Duodenal mucosa (tissue), 2 donors: Measurements from ENCODE around the gene THSD1.
"Not testable (repeated sequence)": the region's sequence is repeated elsewhere in the genome, so short reads cannot be mapped to it uniquely, and the experiment has no call there.

Experiments
- H3K27ac ChIP-seq: one replicate; pipeline ENCODE4 v1.7.0; 2013; ENCODE audit warnings: low read depth, low read length
- H3K27me3 ChIP-seq, 2 donors: one replicate each; pipeline ENCODE4 v1.7.0; 2013; ENCODE audit warnings: low read length in 2 of 2, control low read depth in 1 of 2; ENCODE audit not compliant: insufficient read depth in 2 of 2, control insufficient read depth in 1 of 2
- H3K36me3 ChIP-seq, 2 donors: one replicate each; pipeline ENCODE4 v1.7.0; 2013; ENCODE audit warnings: low read length in 2 of 2, control low read depth in 1 of 2; ENCODE audit not compliant: insufficient read depth in 2 of 2, control insufficient read depth in 1 of 2
- H3K4me1 ChIP-seq, 2 donors: one replicate each; pipeline ENCODE4 v1.7.0; 2013; ENCODE audit warnings: low read length in 2 of 2, control low read depth in 1 of 2; ENCODE audit not compliant: insufficient read depth in 2 of 2, control insufficient read depth in 1 of 2
- H3K4me3 ChIP-seq, 2 donors: one replicate each; pipeline ENCODE4 v1.7.0; 2013; ENCODE audit warnings: low read length in 2 of 2, low read depth in 1 of 2
- H3K9ac ChIP-seq, 2 donors: one replicate each; pipeline ENCODE4 v1.7.0; 2013; ENCODE audit warnings: low read length in 2 of 2, low read depth in 1 of 2
- H3K9me3 ChIP-seq, 2 donors: one replicate each; pipeline ENCODE4 v1.7.0; 2013; ENCODE audit warnings: low read length in 2 of 2, control low read depth in 1 of 2; ENCODE audit not compliant: control insufficient read depth in 1 of 2

THSD1 gene

GRCh38 chr13:52366291-52366690 is 39.7 kb downstream of the THSD1 start:
- Histone ChIP-seq H3K27ac (no peak overlapping the region), H3K9ac (no peak overlapping the region), H3K36me3 (no peaks in the 10 kb centered on the region), H3K27me3 (no peaks in the 10 kb centered on the region), H3K9me3 (no peaks in the 10 kb centered on the region), H3K4me3 (no peak overlapping the region), H3K4me1 (no peaks in the 10 kb centered on the region)

DNA sequence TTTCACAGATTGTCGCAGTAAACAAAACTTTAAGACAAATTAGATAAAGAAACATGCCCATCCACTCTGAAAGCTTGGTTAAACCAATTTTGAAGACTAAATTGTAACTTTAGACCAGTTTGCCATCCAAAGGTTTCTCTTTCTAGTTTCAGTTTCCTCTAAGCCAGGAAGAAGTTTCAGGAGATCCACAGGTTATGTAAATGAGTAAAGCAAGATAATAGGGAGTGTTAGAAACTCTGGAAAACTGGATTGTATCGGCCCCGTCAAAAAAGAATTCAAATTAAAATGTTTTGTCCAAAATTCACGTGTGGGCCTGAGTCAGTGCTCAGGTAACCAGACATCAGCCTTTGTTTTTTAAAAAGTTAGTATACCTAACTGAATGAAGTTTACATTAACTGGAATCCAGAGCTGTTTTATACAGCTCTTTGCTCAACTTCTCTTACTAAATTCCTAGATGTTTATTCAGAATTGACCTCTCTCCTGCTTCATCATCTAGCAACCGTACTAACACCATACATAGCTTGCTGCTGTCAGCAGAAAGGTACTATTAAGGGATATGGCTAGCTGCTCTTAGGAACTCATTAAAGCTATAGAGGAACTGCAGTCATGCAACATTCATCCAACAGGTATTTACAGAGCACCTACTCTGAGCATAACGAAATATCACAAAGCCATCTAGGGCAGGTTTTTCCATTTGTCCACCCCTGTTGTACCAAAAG is 43.6 kb downstream of the THSD1 start:
- not testable (repeated sequence) for H3K4me1 ChIP-seq, H3K4me3 ChIP-seq, H3K9ac ChIP-seq, H3K27me3 ChIP-seq, H3K9me3 ChIP-seq, H3K27ac ChIP-seq, H3K36me3 ChIP-seq

DNA sequence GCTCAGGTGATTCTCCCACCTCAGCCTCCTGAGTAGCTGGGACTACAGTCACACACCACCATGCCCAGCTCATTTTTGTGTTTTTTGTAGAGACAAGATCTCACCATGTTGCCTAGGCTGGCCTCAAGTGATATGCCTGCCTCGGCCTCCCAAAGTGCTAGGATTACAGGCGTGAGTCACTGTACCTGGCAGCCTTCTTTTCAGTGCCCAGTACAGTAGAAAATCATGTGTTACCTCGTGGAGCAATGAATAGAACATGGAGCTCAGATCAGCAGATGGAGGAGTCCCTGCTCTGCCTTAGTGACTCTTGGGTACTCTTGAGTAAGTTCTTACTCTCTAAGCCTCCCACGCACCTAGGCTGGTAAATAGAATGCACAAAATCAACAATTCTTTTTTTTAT is 44.7 kb downstream of the THSD1 start:
- no peaks in the 10 kb centered on the region for H3K36me3 ChIP-seq
- H3K4me1 ChIP-seq: no peaks in the 10 kb centered on the region
- no peaks in the 10 kb centered on the region for H3K9me3 ChIP-seq
- no peak overlapping the region for H3K9ac ChIP-seq
- no peaks in the 10 kb centered on the region for H3K27me3 ChIP-seq
- H3K4me3 ChIP-seq: no peak overlapping the region
- no peak overlapping the region for H3K27ac ChIP-seq

GRCh38 chr13:52359534-52359933 is 46.4 kb downstream of the THSD1 start:
- H3K4me3 ChIP-seq: no peak overlapping the region
- no peak overlapping the region for H3K27ac ChIP-seq
- no peaks in the 10 kb centered on the region for H3K36me3 ChIP-seq
- H3K9me3 ChIP-seq: no peaks in the 10 kb centered on the region
- H3K9ac ChIP-seq: no peak overlapping the region
- H3K4me1 ChIP-seq: no peaks in the 10 kb centered on the region
- H3K27me3 ChIP-seq: no peaks in the 10 kb centered on the region

GRCh38 chr13:52356327-52356726 is 49.6 kb downstream of the THSD1 start:
- Histone ChIP-seq H3K27ac (no peak overlapping the region), H3K27me3 (no peaks in the 10 kb centered on the region), H3K36me3 (no peaks in the 10 kb centered on the region), H3K4me1 (no peaks in the 10 kb centered on the region), H3K9me3 (no peaks in the 10 kb centered on the region), H3K9ac (no peak overlapping the region), H3K4me3 (no peak overlapping the region)

- Histone ChIP-seq H3K9me3 (no peaks in the 10 kb centered on the region), H3K27ac (no peak overlapping the region), H3K27me3 (no peaks in the 10 kb centered on the region), H3K4me1 (no peaks in the 10 kb centered on the region), H3K4me3 (no peak overlapping the region), H3K36me3 (no peaks in the 10 kb centered on the region), H3K9ac (no peak overlapping the region)
These were observed 52.8 kb downstream of the THSD1 start for GRCh38 chr13:52353193-52353592.

DNA sequence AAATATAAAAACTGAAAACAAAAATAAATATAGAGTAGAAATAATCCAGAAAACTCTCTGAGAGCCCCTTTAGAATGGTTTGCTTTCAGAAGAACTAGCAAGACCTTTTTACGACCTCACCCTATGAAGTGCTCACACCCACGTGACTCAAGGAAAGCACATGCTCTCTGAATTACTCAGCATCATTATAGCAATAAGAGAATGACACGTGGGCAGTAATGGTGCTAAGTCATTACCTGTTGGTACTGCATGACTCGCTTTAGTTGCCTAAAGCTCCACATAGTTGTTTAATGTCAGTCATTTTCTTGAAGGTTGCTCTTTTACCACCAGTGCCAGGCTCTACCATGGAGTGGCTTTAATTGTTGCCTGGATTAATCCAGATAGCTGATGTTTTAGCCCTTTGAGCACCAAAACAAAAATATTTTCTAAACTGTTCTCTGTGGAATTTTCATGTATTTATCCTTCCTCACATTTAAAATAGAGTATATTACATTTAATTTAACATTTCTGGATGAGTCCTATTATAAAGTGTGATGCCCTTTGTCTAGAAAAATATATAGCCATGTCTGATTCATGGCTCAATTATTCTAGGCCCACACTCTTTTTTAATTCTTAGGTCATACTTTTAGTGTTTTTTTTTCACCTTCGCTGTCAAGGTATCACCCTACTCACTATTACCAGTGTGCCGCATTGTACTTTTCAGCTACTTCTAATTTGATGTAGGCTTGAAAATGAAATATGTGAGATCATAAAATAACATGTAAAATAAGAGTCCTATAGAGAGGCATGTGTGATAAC is 56.8 kb downstream of the THSD1 start:
- Histone ChIP-seq H3K27me3 (no peaks in the 10 kb centered on the region), H3K9ac (no peak overlapping the region), H3K4me3 (no peak overlapping the region), H3K27ac (no peak overlapping the region), H3K36me3 (no peaks in the 10 kb centered on the region), H3K9me3 (no peaks in the 10 kb centered on the region), H3K4me1 (no peaks in the 10 kb centered on the region)

DNA sequence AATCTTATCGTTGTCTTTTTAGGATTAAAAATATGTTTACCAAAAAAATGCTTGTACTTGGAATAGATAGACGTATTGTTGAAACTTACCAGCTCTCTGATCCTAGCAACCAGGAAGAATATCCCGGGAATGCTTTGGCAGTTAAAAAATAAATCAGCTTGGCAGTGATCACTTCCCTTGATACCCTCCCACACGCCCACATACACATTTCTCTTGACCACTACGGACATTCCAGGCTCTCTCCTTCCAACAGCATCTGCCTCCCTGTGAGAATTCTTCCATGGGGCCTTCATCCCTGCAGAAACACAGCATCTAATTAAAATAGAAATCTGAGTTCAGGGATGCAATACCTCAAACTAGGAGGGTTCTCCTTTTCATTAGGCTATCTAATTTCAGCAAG is 57.9 kb downstream of the THSD1 start:
- H3K9me3 ChIP-seq: no peaks in the 10 kb centered on the region
- no peak overlapping the region for H3K27ac ChIP-seq
- no peak overlapping the region for H3K4me3 ChIP-seq
- no peaks in the 10 kb centered on the region for H3K36me3 ChIP-seq
- no peaks in the 10 kb centered on the region for H3K27me3 ChIP-seq
- H3K9ac ChIP-seq: no peak overlapping the region
- no peaks in the 10 kb centered on the region for H3K4me1 ChIP-seq

- Histone ChIP-seq H3K9me3 (no peaks in the 10 kb centered on the region), H3K4me1 (no peaks in the 10 kb centered on the region), H3K36me3 (no peaks in the 10 kb centered on the region), H3K4me3 (no peak overlapping the region), H3K27me3 (no peaks in the 10 kb centered on the region), H3K9ac (no peak overlapping the region), H3K27ac (no peak overlapping the region)
These were observed 60.2 kb downstream of the THSD1 start for GRCh38 chr13:52345631-52346251.

DNA sequence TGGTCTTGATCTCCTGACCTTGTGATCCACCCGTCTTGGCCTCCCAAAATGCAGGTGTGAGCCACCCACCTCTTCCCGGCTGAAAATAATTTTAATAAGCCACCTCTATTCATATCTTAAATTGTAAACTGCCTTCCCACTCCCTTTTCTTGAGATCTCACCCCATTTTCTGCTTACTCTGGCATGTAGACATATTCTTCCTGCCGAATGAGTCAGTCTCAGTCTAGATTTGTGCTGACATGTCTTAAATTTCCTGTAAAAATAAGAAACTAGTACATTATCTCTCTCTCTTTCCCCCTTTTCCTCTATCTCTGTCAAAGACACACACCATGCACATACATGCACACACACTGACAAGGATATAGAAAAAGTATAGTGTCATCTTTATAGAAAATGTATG is 60.9 kb downstream of the THSD1 start:
- no peaks in the 10 kb centered on the region for H3K27me3 ChIP-seq
- H3K27ac ChIP-seq: no peak overlapping the region
- H3K9ac ChIP-seq: no peak overlapping the region
- H3K9me3 ChIP-seq: no peaks in the 10 kb centered on the region
- no peaks in the 10 kb centered on the region for H3K36me3 ChIP-seq
- H3K4me1 ChIP-seq: no peaks in the 10 kb centered on the region
- H3K4me3 ChIP-seq: no peak overlapping the region
